Amniotic epithelial cell (primary cell): ENCODE measurements around the gene RELN.

Source experiments
- DNase-seq: peaks from one replicate; pipeline ENCODE4 v3.0.0-alpha.2; 2010; ENCODE audit warnings: low read depth

RELN gene

DNA sequence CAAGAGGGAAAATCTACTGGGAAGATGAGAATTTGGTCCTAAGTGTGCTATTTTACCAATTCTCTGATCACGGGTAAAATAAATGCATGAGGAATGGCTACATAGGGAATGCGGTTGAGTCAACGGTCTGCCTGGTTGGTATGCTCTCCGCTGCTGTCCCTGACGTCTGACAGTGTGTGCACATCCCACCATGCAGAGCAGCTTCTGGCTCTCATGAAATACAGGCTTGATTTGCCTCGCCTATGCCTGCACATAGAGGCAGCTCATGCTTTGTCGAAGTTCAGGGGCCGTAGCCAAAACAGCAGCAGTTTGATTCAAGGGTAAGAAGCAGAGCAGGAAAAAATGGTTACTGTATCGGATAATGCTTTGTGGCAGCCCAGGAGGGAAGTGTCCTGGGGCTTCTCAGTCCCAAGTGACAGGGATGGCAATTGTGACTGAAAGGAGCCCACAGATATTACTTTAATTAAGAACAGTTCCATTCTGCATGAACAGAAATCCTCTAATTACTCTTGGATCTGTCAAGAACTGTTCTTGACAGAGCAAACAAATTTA, 275.0 kb downstream of the RELN start:
- DNase-seq: no peak

DNA sequence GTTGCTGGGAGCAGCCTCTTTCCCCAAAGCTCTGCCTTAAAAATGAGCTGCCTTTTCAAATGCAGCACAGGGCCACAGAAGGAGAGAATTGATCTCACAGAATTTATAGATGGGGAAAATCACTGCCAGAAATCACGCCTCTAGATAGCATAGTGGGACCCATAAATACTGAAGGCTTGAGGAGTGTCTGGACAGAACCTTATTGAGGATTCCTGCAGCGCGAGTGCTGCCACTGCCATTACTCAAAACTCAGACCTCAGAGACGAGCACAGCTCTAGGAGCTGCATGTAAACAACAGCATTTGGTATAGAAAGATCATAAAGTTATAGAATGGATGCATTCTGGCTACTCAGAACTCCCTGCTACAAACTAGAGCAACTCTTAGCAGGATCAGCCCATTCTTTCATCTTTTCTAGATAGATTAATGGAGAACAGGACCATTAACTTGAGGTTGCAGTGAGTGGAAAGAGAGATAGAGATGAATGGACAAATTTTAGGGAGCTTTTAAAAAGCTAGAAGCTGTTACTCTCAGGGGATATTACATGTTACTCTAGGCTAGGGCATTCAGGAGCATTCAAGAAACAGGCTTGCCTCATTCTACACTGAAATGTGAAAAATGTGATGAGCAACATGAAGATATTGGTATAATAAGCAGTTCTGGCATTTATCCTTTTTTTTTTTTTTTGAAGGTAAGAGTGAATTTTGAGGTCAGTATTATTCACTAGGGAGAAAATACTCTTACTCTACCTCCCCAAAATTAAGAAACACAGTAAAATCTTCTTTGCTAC, 276.3 kb downstream of the RELN start:
- DNase-seq: no peak

- DNase-seq: no peak
Observed at GRCh38 chr7:103711413-103711812, 278.0 kb downstream of the RELN start.

DNA sequence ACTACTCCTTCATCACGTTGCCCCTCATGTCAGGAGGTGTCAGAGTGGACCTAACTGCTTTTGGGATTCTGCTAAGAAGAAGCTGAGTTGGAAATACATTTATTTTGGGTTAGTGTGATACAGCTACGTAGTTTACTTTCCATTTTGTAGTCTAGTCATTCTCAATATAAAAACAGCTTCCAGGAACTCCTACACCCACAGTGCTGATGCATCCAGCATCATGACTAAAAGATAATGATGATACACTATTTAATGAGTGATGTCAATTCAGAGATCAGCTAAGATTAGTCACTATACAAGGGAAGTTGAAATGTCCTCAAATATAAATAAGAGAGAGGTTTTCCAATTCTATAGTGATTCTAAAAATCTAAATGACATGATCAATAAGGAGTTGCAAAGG, 279.2 kb downstream of the RELN start:
- no peak for DNase-seq

GRCh38 chr7:103706805-103707204, 282.7 kb downstream of the RELN start:
- no peak for DNase-seq

DNA sequence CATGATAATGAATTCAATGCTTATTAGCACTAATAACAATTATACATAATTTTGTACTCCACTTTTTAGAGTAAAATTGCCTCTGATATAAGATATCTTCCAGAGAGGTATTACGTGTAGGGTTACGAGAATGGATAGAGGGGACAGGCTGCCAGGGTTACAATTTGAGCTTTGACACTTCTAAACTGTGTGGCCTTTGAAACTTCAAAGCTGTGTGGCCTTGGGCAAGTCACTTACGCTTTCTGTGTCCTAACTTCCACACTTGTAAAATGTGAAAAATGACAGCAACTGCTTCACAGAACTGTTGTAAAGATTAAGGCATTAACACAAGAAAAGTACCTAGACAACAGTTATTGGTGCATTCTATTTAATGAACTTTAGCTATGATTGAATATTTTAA, 283.9 kb downstream of the RELN start:
- DNase-seq: no peak

GRCh38 chr7:103704701-103705100, 284.8 kb downstream of the RELN start:
- no peak for DNase-seq

GRCh38 chr7:103702982-103703381, 286.5 kb downstream of the RELN start:
- DNase-seq: no peak

DNA sequence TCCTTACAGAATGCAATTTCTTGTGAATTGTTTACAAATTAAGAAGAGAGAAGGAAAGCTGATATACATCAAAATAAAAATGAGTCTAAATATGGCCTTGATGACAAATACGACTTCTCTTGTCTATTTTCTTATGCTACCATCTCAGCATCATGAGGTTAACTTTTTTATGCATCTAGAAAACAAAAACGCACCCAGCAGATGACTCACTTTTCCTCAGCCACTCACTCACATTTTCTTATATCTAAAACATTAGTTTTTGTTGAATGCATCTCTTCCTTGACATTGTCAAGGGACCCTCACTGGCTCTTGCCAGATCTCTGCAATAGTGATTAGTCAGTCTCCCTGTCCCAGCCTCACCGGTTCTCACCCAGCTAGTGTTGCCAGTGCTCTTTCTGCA, 287.0 kb downstream of the RELN start:
- DNase-seq: no peak

DNA sequence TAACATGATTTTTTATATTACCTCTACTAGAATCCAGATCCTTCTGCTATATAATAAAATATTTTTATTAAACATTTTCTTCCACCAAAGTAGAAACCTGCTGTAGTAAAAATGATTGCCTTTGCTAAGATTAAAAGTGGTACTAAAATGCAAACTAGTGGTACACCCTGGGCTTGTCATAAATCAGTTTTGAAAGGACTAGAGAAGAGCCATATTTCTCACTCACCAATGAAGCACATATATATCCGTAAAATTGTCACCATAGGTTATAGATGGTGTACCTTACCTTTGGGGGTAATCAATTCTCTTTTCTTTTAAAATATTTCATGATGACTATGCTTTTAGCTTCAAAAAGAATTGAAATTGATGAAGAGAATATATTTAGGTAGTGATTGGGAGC, 290.4 kb downstream of the RELN start:
- DNase-seq: no peak

DNA sequence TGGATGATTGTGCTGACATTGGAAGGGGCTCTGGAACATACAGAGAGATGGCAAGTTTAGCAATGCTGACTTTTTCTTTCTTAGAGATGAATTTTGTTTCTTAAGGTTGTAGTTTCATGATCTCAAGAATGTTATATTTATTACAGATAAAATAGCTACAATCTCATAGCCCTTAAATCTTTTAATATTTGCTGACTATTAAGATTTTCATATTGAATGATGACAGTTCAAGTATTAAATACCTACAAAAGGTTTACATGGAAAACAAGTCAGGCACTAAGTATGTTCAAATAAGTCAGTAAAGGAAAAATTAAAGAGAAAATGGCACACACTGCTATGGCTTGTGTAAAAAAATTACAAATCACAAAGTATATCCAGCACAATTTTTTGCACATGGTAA, 291.4 kb downstream of the RELN start:
- DNase-seq: no peak

DNA sequence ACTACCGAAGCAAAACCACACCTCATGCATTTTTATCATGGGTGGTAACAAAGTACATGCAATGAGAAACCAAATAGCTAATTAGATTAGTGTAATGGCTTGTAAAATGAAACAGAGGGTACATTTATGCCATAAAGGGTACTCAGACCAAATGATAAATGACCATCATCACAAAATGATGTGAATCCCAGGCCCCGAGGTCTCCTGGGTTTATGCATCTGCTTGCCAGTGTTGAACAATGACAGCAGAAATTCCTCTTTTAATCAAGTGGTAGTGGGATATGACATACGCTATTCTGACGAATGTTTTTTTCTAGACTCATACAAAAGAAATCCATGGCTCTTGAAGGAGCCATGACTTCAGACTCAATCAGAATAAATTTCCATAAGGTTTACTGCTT, 293.9 kb downstream of the RELN start:
- no peak for DNase-seq

DNA sequence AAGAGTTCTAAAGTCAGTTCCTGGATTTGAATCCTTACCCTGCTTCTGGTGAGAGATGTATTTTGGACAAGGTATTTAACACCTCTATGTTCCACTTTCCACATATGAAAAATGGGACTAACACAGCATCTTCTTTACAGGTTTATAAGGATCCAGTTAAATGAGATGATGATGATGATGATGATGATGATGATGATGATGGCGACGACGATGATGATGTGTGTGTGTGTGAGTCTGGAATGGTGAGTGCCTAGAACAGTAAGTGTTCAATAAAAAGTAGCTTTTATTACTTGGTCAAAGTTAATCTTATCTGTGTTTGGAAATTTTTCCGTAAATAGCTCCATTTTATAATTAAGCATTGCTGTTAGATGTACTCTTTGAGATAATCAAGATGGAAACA, 295.2 kb downstream of the RELN start:
- DNase-seq: no peak

DNA sequence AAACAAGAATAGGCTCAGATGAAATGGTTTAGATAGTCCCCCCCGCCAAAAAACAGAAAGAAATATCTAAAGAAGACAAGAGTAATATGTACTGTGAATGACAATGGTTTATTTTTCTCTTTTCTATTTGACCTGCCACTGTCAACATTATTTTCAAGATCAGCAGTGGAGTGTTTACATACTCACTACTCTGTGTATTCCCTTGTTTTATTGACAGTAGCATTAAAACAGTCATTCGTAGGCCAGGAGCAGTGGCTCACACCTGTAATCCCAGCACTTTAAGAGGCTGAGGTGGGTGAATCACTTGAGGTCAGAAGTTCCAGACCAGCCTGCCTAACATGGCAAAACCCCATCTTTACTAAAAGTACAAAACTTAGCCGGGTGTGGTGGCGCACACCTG, 298.2 kb downstream of the RELN start:
- DNase-seq: no peak

- no peak for DNase-seq
Observed at GRCh38 chr7:103690242-103690974, 299.1 kb downstream of the RELN start.

DNA sequence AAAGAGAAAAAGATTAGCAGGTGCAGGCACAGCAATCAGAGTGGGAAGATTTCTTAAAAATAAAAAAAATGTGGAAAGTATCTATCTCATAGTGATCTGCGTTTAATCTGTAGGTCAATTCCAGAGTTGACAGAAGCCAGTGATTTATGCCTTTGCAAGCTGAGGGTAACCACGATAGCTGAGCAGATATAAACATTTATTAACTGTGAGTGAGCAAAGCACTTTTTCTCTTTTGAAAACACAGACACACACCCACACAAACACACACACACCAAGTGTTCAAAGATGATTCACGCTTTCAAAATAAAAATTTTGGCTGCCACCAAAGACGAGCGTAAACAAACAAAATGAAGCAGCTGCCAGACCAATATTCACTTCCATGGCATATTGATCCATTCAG, 300.2 kb downstream of the RELN start:
- peak; percentile 13 for DNase-seq

GRCh38 chr7:103687951-103688350, 301.5 kb downstream of the RELN start:
- no peak for DNase-seq

DNA sequence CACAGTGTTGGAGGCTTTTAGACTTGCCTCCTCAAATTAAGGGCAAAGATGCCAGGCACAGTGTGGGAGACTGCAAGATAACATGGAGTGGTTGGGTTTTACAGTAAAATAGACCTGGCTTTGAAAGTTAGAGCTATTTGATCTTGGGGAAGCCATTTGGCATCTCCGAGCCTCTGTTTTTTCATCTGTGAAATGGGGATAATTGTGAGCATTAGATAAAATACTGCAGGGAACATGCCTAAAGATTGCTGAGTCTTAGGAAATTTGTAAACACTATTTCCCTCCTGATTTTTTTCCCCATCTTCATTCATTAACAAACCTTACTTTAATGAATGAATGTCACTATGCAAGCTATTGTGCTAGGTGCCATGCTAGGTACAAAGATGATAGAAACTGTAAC, 302.2 kb downstream of the RELN start:
- DNase-seq: no peak

- no peak for DNase-seq
Observed at GRCh38 chr7:103686763-103687162, 302.7 kb downstream of the RELN start.

DNA sequence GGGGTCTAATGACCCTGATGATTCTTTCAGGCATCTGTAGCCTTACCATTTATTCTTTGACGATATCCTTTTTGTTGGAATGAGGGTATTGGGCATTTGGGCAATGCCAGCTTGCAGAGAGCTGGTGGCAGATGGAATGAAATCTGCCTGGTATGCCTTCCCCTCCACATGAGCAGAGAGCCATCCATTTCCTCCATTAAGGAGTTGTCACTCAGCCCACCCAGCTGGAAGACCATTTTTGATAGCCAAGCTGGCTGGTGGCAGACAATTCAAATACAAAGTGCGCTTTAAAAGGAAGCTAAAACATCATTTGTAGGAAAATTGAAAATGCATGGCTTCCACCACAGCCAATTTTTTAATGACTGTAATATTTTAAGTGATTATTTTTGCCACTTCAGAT, 303.4 kb downstream of the RELN start:
- DNase-seq: no peak

- no peak for DNase-seq
Observed at GRCh38 chr7:103685646-103686045, 303.8 kb downstream of the RELN start.

DNA sequence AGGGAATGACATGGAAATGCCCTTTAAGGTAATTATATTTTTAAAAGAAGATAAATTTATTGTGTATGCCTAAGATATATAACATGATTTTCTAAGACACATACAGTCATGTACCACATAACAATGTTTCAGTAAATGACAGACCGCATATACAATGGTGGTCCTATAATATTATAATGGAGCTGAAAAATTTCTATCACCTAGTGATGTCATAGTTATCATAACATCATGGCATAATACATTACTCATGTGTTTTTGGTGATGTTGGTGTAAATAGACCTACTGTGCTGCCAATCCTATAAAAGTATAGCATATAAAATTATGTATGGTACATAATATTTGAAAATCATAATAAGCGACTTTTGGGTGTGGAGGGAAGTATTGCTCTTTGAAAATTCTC, 306.1 kb downstream of the RELN start:
- DNase-seq: no peak
